ENCODE results near the gene AGT.

DNA sequence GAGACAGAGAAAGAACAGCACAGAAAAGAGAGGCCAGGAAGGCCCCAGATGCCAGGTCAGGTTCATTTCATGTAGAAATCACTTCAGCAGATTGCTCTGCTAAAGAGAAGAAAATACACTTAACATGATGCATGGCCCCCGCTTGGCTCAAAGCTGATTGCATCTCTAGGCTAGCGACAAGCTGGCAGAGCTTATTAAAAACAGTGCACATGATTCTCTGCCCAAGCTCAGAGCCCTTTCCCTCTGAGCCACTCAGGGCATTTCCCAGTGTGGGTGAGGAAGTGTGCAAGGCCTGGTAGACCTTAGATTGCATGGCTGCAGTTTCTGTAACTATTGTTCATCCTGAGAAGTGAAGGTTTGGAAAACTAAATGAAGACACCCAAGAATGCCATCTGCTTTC lies 30.0 kb upstream of the AGT start:
- TF ChIP-seq, protein P1, sequence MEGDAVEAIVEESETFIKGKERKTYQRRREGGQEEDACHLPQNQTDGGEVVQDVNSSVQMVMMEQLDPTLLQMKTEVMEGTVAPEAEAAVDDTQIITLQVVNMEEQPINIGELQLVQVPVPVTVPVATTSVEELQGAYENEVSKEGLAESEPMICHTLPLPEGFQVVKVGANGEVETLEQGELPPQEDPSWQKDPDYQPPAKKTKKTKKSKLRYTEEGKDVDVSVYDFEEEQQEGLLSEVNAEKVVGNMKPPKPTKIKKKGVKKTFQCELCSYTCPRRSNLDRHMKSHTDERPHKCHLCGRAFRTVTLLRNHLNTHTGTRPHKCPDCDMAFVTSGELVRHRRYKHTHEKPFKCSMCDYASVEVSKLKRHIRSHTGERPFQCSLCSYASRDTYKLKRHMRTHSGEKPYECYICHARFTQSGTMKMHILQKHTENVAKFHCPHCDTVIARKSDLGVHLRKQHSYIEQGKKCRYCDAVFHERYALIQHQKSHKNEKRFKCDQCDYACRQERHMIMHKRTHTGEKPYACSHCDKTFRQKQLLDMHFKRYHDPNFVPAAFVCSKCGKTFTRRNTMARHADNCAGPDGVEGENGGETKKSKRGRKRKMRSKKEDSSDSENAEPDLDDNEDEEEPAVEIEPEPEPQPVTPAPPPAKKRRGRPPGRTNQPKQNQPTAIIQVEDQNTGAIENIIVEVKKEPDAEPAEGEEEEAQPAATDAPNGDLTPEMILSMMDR (conservative IDR thresholded peaks at IDR 0.05; ENCODE audit: low read depth in 2 of 2), result no peak
- TF ChIP-seq, protein P2, sequence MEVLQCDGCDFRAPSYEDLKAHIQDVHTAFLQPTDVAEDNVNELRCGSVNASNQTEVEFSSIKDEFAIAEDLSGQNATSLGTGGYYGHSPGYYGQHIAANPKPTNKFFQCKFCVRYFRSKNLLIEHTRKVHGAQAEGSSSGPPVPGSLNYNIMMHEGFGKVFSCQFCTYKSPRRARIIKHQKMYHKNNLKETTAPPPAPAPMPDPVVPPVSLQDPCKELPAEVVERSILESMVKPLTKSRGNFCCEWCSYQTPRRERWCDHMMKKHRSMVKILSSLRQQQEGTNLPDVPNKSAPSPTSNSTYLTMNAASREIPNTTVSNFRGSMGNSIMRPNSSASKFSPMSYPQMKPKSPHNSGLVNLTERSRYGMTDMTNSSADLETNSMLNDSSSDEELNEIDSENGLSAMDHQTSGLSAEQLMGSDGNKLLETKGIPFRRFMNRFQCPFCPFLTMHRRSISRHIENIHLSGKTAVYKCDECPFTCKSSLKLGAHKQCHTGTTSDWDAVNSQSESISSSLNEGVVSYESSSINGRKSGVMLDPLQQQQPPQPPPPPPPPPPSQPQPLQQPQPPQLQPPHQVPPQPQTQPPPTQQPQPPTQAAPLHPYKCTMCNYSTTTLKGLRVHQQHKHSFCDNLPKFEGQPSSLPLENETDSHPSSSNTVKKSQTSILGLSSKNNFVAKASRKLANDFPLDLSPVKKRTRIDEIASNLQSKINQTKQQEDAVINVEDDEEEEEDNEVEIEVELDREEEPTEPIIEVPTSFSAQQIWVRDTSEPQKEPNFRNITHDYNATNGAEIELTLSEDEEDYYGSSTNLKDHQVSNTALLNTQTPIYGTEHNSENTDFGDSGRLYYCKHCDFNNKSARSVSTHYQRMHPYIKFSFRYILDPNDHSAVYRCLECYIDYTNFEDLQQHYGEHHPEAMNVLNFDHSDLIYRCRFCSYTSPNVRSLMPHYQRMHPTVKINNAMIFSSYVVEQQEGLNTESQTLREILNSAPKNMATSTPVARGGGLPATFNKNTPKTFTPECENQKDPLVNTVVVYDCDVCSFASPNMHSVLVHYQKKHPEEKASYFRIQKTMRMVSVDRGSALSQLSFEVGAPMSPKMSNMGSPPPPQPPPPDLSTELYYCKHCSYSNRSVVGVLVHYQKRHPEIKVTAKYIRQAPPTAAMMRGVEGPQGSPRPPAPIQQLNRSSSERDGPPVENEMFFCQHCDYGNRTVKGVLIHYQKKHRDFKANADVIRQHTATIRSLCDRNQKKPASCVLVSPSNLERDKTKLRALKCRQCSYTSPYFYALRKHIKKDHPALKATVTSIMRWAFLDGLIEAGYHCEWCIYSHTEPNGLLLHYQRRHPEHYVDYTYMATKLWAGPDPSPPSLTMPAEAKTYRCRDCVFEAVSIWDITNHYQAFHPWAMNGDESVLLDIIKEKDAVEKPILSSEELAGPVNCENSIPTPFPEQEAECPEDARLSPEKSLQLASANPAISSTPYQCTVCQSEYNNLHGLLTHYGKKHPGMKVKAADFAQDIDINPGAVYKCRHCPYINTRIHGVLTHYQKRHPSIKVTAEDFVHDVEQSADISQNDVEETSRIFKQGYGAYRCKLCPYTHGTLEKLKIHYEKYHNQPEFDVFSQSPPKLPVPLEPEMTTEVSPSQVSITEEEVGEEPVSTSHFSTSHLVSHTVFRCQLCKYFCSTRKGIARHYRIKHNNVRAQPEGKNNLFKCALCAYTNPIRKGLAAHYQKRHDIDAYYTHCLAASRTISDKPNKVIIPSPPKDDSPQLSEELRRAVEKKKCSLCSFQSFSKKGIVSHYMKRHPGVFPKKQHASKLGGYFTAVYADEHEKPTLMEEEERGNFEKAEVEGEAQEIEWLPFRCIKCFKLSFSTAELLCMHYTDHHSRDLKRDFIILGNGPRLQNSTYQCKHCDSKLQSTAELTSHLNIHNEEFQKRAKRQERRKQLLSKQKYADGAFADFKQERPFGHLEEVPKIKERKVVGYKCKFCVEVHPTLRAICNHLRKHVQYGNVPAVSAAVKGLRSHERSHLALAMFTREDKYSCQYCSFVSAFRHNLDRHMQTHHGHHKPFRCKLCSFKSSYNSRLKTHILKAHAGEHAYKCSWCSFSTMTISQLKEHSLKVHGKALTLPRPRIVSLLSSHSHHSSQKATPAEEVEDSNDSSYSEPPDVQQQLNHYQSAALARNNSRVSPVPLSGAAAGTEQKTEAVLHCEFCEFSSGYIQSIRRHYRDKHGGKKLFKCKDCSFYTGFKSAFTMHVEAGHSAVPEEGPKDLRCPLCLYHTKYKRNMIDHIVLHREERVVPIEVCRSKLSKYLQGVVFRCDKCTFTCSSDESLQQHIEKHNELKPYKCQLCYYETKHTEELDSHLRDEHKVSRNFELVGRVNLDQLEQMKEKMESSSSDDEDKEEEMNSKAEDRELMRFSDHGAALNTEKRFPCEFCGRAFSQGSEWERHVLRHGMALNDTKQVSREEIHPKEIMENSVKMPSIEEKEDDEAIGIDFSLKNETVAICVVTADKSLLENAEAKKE (CRISPR knock-in tag; IDR thresholded peaks at IDR 0.05), result no peak
- no peak for TF ChIP-seq POLR2AphosphoS5 (IDR thresholded peaks at IDR 0.05; ENCODE audit: low read depth)
- TF ChIP-seq JUNB (IDR thresholded peaks at IDR 0.05; ENCODE audit: unreplicated experiment), result no peak
- TF ChIP-seq EZH2phosphoT487 (IDR thresholded peaks at IDR 0.05; ENCODE audit: unreplicated experiment), result no peak
- no peak for TF ChIP-seq EZH2 (IDR thresholded peaks at IDR 0.05; ENCODE audit: low read depth, unreplicated experiment)
- TF ChIP-seq, protein P3, sequence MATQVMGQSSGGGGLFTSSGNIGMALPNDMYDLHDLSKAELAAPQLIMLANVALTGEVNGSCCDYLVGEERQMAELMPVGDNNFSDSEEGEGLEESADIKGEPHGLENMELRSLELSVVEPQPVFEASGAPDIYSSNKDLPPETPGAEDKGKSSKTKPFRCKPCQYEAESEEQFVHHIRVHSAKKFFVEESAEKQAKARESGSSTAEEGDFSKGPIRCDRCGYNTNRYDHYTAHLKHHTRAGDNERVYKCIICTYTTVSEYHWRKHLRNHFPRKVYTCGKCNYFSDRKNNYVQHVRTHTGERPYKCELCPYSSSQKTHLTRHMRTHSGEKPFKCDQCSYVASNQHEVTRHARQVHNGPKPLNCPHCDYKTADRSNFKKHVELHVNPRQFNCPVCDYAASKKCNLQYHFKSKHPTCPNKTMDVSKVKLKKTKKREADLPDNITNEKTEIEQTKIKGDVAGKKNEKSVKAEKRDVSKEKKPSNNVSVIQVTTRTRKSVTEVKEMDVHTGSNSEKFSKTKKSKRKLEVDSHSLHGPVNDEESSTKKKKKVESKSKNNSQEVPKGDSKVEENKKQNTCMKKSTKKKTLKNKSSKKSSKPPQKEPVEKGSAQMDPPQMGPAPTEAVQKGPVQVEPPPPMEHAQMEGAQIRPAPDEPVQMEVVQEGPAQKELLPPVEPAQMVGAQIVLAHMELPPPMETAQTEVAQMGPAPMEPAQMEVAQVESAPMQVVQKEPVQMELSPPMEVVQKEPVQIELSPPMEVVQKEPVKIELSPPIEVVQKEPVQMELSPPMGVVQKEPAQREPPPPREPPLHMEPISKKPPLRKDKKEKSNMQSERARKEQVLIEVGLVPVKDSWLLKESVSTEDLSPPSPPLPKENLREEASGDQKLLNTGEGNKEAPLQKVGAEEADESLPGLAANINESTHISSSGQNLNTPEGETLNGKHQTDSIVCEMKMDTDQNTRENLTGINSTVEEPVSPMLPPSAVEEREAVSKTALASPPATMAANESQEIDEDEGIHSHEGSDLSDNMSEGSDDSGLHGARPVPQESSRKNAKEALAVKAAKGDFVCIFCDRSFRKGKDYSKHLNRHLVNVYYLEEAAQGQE (IDR thresholded peaks at IDR 0.05; ENCODE audit: unreplicated experiment), result no peak
- TF ChIP-seq, protein P4, sequence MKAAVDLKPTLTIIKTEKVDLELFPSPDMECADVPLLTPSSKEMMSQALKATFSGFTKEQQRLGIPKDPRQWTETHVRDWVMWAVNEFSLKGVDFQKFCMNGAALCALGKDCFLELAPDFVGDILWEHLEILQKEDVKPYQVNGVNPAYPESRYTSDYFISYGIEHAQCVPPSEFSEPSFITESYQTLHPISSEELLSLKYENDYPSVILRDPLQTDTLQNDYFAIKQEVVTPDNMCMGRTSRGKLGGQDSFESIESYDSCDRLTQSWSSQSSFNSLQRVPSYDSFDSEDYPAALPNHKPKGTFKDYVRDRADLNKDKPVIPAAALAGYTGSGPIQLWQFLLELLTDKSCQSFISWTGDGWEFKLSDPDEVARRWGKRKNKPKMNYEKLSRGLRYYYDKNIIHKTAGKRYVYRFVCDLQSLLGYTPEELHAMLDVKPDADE (IDR thresholded peaks at IDR 0.05), result no peak
